ENCODE data around the gene RAVER2.
A peak's percentile ranks its signal among the peaks of the same experiment; 100 is the strongest.

Gene RAVER2

GRCh38 chr1:64846573-64847430, 101.9 kb downstream of the RAVER2 start:
- no peak for DNase-seq (ENCODE audit: low read depth in 3 of 3)

GRCh38 chr1:64847666-64848065, 102.8 kb downstream of the RAVER2 start:
- DNase-seq (ENCODE audit: low read depth in 3 of 3) = no peak

DNA sequence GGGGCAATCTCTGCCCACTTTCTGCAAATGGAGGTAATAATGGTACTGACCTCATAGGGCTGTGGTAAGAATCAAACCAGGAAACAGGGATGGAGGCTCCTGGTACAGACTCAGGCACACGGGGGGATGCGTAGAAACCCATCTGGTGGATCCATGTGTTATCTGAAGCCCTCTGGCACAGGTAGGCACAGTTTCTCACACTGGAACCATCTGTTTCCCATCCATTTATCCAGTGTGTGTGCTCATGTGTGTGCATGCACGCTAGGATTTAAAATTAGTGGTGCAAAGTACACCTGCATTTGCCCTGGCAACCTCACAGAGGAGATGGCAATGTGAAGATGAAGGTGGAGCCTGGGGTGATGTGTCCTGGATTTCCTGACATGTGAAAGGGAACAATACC, 103.3 kb downstream of the RAVER2 start:
- no peak for DNase-seq (ENCODE audit: low read depth in 3 of 3)

DNA sequence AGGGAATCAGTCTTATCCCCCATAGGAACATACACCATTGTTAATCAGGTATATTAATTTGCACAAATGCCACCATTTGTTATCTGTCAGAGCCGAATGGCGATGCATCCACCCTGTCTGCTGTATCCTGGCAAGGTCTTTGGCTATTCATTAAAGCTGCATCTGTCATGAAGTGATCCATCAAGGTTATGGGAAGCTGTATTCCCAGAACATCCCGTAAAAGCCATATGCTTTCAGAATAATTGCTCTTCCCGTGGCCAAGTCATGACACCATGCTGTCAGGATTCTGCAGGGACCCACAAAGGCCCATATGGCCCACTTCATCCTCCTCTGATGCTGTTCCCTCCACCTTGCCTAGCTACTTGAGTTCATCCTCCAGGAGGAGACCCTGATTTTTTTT, 103.9 kb downstream of the RAVER2 start:
- no peak for DNase-seq (ENCODE audit: low read depth in 3 of 3)

- no peak for DNase-seq (ENCODE audit: low read depth in 3 of 3)
These were observed 105.1 kb downstream of the RAVER2 start for GRCh38 chr1:64849942-64850341.

DNA sequence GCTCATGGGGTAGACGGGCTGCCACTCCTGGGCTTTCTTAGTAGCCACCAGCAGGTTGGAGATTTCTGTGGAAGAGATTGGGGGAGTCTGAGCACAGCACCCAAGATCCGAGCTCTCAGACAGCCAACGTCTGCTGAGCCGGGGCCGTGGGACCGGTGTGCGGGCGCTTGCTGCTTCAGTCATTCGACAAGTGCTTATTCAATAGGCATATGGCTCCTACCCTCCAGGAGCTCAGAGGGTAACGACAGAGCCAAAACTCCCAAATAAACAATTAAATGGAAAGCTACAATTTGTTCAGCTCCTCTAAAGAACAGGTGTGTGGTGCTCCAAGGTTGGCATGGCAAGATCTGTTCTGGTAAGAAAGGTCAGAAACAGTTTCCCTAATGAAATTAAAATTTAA, 106.0 kb downstream of the RAVER2 start:
- no peak for DNase-seq (ENCODE audit: low read depth in 3 of 3)

GRCh38 chr1:64851664-64852063, 106.8 kb downstream of the RAVER2 start:
- DNase-seq (ENCODE audit: low read depth in 3 of 3) = no peak

DNA sequence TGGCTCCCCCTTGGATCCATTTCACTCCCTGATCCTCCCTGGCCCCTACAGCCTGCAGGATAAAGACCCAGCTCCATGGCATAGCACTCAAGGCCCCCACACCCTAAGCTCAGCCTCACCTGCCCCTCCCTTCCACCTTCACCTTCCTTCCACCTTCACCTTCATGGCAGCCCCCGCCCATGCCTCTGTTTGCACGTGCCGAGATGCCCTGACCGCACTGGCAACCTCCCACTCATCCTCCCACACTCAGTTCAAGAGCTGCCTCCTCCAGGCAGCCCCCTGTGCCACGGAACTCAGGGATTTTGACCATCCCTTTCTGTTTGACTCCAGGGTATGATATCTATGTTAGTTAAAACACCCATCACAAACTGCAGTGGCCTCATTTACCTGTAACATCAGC, 109.8 kb downstream of the RAVER2 start:
- DNase-seq (ENCODE audit: low read depth in 3 of 3) = no peak

DNA sequence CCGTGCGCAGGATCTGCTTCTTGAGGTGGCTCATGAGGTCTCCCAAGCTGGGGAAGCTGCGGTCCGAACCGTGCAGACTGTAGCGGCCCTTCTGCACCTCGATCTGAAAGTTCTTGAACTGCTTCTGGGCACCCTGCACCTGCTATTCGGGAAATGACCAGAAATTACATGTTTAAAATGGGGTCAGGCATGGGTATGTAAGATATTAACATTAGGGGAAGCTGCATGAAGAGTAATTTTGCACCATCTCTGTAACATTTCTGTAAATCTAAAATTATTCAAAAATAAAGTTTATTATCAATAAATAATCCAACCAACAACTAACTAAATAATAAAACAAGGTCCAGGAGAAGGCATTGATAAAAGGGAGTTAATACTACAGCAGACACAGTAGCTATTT, 110.7 kb downstream of the RAVER2 start:
- DNase-seq (ENCODE audit: low read depth in 3 of 3) = no peak

DNA sequence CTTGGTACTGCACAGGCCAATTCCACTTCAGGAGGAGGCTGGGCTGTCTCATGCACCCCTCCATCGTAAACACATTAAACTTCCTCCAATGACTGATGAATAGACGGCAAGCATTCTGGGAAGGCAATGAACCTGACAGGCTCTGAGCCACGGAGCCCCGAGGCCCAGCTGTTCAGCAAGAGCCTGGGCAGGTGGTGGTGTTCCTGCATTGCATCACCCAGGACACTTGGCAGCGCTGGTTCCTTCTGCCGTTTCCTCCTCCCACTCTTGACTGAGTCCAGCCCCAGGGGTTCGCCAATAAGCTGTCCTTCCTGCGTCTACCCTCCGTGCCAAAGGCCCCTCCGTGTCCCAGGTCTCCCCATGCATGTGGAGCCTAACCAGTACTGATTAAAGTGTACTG, 111.7 kb downstream of the RAVER2 start:
- DNase-seq (ENCODE audit: low read depth in 3 of 3) = no peak

DNA sequence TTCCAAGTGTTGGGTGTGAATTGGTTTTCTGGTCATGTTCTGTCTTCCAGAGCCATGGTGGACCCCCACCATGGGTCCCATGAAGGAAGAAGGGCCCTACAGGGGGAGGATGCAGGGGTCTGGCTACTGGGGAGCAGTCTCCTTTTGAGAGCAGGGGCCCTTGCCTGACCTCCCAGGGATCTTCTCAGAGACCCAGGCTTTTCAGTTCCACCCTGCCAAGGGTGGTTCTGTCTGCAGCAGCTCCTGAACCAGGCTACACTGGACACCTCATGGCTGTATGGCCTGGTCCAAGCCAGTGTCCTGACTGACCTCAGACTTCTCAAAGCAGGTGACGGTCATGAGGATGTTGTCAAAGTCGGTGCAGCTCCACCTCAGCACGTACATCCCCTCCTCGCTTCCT, 112.5 kb downstream of the RAVER2 start:
- DNase-seq (ENCODE audit: low read depth in 3 of 3) = no peak

DNA sequence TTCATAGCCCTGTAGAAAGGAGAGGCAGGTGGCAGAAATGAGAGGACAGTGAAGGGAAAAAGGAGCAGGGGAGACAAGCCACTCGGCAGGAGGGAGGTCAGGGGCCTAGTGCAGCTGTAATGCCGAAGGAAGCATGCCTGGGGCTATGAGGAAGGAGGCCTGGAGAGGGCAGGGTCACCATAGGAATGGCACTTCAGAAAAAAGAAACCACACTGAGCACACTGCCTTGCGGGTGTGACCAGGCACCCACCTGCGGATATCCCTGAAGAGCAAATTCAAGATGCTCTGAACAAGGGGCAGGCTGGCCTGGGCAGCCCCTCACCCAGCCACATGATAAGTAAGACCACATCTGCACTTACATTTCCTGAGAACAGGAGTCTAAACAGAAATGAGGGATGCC, 116.7 kb downstream of the RAVER2 start:
- DNase-seq (ENCODE audit: low read depth in 3 of 3) = no peak

GRCh38 chr1:64864018-64864940, 119.4 kb downstream of the RAVER2 start:
- DNase-seq (ENCODE audit: low read depth in 3 of 3) = peak in 1 of 3 experiments; percentile 9

- no peak for DNase-seq (ENCODE audit: low read depth in 3 of 3)
These were observed 120.4 kb downstream of the RAVER2 start for GRCh38 chr1:64865105-64865757.

GRCh38 chr1:64866689-64867088, 121.8 kb downstream of the RAVER2 start:
- no peak for DNase-seq (ENCODE audit: low read depth in 3 of 3)

DNA sequence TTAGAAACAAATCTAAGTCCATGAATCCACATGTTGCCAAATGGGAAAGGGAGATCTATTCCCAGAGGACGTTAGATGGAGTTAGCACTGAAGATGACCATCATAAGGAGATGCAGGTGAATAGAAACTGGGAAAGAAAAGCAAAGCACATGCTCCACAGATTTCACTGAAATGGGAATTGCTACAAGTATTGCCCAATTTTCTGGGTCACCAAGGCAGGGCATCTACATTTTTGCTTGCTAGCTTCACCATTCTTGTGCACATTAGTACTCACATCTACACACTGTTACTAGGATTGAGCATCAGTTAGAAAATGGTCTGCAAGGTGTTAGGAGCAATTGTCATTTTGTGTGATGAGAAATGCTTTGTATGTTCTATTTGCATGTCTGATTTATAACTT, 122.4 kb downstream of the RAVER2 start:
- DNase-seq (ENCODE audit: low read depth in 3 of 3) = no peak

GRCh38 chr1:64871256-64871655, 126.4 kb downstream of the RAVER2 start:
- no peak for DNase-seq (ENCODE audit: low read depth in 3 of 3)

GRCh38 chr1:64872067-64872466, 127.2 kb downstream of the RAVER2 start:
- DNase-seq (ENCODE audit: low read depth in 3 of 3) = no peak

GRCh38 chr1:64873576-64873975, 128.7 kb downstream of the RAVER2 start:
- no peak for DNase-seq (ENCODE audit: low read depth in 3 of 3)

DNA sequence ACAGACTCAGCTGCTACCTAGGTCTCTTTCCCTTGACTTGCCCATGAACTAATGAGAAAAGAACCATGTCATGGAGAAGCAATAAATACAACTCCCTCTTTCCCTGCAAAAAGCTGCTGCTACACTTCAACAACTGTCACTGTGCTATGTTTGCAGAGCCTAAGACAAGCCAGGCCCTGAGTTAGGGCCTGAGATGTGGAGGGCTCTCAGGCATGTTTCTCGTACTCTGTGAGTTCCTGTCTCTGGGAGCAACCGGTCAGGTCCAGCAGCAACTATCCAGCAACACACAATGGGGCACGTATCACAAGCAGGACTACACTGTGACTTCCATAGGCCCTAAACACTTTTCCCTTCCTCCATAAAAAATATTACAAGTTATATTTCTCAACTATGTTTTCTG, 129.8 kb downstream of the RAVER2 start:
- no peak for DNase-seq (ENCODE audit: low read depth in 3 of 3)

DNA sequence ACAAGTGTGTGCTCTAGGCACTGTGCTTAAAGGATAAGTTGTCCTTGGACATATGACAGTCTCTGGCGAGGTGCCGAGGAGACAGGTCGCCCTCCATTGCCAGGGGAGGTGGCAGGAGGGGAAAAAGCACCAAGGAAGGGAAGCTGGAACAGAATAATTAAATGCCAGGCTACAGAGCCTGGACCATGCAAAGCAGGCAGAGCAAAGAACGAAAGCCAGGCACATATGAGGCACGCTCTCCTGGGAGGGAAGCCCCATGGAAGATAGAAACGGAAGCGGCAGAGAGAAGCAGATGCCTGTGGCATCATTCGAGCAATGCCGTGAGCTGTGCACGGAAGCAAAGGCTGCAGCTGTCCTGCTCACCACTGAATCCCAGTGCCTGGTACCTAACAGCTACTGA, 130.2 kb downstream of the RAVER2 start:
- no peak for DNase-seq (ENCODE audit: low read depth in 3 of 3)

GRCh38 chr1:64875606-64876005, 130.7 kb downstream of the RAVER2 start:
- no peak for DNase-seq (ENCODE audit: low read depth in 3 of 3)
